Loucy (cell line): ENCODE measurements around the gene OR8A1.

Experiments used
- EZH2phosphoT487 ChIP-seq: fragments of 200-600 bp; IDR thresholded peaks from 2 replicates; pipeline ENCODE4 v1.6.1; 2018; ENCODE audit warnings: antibody characterized with exemption, mild to moderate bottlenecking, moderate library complexity, borderline replicate concordance
- TF ChIP-seq, protein P1 (sequence below): fragments of 200-600 bp; sonication (generic); conservative IDR thresholded peaks from 2 replicates; pipeline ENCODE4 v1.5.1; 2014; ENCODE audit warnings: mild to moderate bottlenecking, antibody characterized with exemption, low read length

- TF ChIP-seq, protein P1, sequence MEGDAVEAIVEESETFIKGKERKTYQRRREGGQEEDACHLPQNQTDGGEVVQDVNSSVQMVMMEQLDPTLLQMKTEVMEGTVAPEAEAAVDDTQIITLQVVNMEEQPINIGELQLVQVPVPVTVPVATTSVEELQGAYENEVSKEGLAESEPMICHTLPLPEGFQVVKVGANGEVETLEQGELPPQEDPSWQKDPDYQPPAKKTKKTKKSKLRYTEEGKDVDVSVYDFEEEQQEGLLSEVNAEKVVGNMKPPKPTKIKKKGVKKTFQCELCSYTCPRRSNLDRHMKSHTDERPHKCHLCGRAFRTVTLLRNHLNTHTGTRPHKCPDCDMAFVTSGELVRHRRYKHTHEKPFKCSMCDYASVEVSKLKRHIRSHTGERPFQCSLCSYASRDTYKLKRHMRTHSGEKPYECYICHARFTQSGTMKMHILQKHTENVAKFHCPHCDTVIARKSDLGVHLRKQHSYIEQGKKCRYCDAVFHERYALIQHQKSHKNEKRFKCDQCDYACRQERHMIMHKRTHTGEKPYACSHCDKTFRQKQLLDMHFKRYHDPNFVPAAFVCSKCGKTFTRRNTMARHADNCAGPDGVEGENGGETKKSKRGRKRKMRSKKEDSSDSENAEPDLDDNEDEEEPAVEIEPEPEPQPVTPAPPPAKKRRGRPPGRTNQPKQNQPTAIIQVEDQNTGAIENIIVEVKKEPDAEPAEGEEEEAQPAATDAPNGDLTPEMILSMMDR = no peak
- no peak for TF ChIP-seq EZH2phosphoT487
Measured at GRCh38 chr11:124534051-124534450, 35.7 kb upstream of the OR8A1 start.
